AG09319 (cell line): ENCODE results near the gene ATG10.
"Not testable (repeated sequence)": the region's sequence is repeated elsewhere in the genome, so short reads cannot be mapped to it uniquely, and the experiment has no call there.

ENCODE experiments used
- DNase-seq: peaks from one replicate; pipeline ENCODE4 v3.0.0-alpha.2; 2010; ENCODE audit warnings: low read depth; ENCODE audit errors: extremely low read depth
- TF ChIP-seq, protein P1 (sequence below): IDR thresholded peaks from 2 replicates; pipeline ENCODE4 v1.5.1; 2011; ENCODE audit warnings: low read depth, mild to moderate bottlenecking, inconsistent platforms, low read length, moderate library complexity

Gene ATG10

DNA sequence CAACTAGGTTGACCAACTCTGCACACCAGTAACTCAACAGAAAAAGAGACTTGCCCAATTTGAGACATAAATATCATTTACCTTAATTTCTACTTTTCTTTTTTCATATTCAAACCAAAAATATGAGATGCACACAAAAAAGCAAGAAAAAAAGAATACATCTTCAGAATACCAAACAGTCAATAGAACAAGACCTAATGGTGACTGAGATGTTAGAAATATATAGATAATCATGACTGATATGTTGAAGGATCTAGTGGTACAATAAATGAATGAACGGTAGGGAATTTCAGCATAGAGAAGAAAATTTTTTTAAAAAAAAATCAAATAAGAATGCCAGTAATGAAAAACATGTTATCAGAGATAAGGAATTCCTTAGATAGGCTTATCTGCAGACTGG is 29.1 kb upstream of the ATG10 start:
- TF ChIP-seq, protein P1, sequence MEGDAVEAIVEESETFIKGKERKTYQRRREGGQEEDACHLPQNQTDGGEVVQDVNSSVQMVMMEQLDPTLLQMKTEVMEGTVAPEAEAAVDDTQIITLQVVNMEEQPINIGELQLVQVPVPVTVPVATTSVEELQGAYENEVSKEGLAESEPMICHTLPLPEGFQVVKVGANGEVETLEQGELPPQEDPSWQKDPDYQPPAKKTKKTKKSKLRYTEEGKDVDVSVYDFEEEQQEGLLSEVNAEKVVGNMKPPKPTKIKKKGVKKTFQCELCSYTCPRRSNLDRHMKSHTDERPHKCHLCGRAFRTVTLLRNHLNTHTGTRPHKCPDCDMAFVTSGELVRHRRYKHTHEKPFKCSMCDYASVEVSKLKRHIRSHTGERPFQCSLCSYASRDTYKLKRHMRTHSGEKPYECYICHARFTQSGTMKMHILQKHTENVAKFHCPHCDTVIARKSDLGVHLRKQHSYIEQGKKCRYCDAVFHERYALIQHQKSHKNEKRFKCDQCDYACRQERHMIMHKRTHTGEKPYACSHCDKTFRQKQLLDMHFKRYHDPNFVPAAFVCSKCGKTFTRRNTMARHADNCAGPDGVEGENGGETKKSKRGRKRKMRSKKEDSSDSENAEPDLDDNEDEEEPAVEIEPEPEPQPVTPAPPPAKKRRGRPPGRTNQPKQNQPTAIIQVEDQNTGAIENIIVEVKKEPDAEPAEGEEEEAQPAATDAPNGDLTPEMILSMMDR: no peak
- no peak for DNase-seq

DNA sequence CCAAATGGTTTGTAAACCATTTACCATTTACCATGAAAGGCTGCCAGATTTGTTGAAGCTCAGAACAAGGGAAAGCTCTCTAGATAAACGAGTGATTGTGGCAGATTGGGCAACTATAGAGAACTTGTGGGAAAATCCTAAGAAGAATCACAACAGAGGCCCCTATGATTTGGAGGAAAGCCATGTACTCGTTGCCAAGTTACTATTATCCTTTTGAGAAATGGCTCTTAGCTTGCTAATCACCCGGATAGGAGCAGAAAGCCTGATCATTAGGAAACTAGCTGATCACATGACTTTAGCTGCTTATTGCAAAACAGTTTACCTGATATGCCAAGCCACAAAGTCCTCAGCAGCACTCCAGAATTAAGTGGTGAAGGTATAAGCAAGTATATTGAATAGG is 23.5 kb upstream of the ATG10 start:
- no peak for DNase-seq

DNA sequence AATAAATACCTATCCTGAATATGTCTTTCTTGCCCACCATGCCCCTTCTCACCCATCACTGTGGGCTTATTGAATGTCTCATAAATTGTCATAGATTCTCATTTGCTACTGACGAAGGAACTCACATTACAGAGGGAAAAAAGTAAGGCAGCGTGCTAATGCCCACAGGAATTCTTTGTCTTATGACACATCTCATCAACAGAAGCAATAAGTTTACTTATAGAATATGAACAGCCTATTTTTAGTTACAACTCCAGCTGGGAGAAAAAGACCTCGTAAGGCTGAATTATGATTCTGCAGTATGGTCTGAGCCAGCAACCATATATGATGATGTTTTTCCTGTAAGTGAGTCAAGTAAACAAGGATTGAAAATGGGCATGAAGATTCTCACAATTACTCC is 22.4 kb upstream of the ATG10 start:
- DNase-seq: no peak
- TF ChIP-seq, protein P1: no peak

More for the DNA sequence above, 23.5 kb upstream of the ATG10 start:
- TF ChIP-seq, protein P1: no peak

DNA sequence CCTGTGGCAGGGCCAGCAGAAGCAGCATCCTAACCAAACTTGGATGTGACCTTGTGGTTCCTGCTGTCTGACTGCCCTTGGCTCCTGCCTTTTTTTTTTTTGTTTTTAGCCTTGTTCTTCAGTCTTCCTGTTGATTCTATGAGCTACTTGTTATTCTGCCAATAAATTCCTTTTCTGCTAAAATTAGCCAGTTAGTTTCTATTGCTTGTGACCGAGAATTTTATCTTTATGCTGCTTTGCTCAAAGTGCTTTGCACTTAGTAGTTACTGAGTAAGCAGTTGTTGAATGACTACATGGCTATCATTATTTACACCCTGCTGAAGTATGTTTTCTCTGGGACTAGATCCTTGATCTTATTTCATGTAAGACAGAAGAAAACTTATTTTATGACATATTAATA is 20.8 kb upstream of the ATG10 start:
- TF ChIP-seq, protein P1: no peak
- DNase-seq: no peak

DNA sequence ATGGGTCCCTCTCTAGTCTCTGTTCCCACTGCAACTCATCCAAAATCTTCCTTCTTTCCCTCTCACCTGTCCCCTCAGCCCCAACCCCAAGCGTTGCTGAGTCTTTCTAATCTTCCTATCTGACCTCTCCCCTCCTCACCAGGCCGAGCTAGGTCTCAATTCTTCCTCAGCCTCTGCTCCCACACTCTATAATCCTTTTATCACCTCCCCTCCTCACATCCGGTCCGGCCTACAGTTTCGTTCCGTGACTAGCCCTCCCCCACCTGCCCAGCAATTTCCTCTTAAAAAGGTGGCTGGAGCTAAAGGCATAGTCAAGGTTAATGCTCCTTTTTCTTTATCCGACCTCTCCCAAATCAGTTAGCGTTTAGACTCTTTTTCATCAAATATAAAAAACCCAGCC is 17.0 kb upstream of the ATG10 start:
- not testable (repeated sequence) for DNase-seq

DNA sequence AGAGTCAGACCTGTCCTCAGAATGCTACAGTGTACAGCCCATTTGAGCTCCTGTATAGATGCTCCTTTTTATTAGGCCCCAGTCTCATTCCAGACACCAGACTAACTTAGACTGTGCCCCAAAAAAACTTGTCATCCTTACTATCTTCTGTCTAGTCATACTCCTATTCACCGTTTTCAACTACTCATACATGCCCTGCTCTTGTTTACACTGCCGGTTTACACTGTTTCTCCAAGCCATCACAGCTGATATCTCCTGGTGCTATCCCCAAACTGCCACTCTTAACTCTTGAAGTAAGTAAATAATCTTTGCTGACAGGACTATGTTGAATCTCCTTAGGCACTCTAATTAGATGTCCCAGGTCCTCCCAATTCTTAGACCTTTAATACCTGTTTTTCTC is 13.7 kb upstream of the ATG10 start:
- not testable (repeated sequence) for DNase-seq

DNA sequence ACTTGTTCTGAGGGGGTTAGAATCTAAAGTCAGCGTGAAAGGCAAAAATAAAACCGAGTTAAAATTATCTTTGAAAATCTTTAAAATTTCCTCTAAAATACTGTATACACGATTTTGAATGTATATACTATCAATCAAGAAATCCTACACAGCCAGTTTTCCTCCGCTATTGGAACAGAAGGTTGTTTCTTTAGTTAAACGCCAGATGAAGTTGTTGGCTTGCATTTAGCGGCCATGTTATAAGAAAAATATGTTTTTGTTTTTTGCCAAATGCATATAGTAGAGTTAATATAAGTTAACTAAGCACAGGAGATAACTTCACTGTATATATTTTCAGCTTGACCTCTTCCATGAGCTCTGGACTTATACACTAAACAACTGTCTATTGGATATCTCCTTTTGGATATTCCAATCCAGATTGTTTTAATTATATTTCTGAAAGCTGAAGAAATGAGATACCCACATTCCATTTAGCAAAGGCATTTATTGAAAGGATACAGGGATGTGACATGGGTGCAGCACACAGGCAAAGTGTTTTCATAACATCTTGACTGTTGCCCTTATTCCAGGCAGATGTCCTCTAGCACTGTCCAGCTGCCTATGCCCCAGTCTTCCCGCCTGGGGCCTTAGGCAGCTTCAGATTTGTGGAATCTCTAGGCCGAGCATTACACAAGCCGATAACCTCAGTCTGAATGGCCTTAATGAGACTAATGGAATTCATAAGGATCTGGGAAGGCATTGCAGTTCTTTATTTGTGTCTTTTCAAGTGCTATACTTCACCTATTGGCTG is 10.0 kb upstream of the ATG10 start:
- DNase-seq: no peak

DNA sequence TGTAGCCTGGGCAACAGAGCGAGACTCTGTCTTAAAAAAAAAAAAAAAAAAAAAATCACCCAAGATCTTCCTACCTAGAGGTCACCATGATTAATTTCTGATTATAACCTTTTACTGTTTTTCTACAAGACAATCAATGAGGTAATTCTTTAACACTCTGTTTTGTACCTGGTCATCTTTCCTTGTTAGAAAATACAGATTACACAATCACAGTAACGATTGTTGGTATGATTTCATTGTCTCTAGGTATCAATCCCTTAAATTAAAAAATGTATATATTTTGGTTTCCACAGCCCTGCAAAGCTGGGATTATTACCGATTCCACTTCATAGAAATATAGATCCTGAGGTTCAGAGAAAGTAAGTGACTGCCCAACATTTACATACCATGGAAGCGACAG is 8.3 kb upstream of the ATG10 start:
- DNase-seq: no peak
- TF ChIP-seq, protein P1: no peak

More for the DNA sequence above, 10.0 kb upstream of the ATG10 start:
- TF ChIP-seq, protein P1: no peak
